Astrocyte of the spinal cord (primary cell): Measurements from ENCODE around the gene GRIP2.

Experiments used
- DNase-seq: peaks from one replicate; pipeline ENCODE4 v3.0.0; 2011; ENCODE audit warnings: low read depth, low spot score
- H3K4me3 ChIP-seq: 2 replicates; pipeline ENCODE4 v1.5.1; 2011; ENCODE audit warnings: low read depth, mild to moderate bottlenecking, low read length, moderate library complexity
- in situ Hi-C: cut with HindIII; loops from 2 replicates; pipeline ENCODE4 v1.10.0; 2017; ENCODE audit warnings: low sequenced_read_pairs
- TF ChIP-seq, protein P1 (sequence below): IDR thresholded peaks from 2 replicates; pipeline ENCODE4 v1.5.1; 2012; ENCODE audit warnings: low read depth, mild to moderate bottlenecking, low read length, inconsistent platforms

Gene GRIP2

DNA sequence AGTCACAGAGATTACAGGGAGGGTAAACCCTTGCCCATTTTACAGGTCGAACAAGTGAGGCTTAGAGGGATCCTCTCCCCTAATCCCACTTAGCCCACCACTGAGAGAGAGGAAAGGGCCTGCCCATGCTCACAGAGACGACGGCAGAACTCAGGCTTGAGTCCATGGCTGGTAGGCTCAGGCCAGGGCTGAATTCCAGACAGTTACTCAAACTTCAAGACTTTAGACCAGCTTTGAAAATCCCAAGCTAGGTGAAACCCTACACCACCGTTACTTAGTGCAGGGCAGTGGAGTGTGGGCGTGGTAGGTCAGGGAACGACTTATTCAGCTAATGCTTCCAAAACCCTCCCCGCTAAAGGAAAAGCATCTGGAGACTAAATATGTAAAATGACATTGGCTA is 16.4 kb downstream of the GRIP2 start:
- in situ Hi-C loops = no loop called here
- TF ChIP-seq, protein P1, sequence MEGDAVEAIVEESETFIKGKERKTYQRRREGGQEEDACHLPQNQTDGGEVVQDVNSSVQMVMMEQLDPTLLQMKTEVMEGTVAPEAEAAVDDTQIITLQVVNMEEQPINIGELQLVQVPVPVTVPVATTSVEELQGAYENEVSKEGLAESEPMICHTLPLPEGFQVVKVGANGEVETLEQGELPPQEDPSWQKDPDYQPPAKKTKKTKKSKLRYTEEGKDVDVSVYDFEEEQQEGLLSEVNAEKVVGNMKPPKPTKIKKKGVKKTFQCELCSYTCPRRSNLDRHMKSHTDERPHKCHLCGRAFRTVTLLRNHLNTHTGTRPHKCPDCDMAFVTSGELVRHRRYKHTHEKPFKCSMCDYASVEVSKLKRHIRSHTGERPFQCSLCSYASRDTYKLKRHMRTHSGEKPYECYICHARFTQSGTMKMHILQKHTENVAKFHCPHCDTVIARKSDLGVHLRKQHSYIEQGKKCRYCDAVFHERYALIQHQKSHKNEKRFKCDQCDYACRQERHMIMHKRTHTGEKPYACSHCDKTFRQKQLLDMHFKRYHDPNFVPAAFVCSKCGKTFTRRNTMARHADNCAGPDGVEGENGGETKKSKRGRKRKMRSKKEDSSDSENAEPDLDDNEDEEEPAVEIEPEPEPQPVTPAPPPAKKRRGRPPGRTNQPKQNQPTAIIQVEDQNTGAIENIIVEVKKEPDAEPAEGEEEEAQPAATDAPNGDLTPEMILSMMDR = no peak
- DNase-seq = no peak
- H3K4me3 ChIP-seq = no peak overlapping the region

DNA sequence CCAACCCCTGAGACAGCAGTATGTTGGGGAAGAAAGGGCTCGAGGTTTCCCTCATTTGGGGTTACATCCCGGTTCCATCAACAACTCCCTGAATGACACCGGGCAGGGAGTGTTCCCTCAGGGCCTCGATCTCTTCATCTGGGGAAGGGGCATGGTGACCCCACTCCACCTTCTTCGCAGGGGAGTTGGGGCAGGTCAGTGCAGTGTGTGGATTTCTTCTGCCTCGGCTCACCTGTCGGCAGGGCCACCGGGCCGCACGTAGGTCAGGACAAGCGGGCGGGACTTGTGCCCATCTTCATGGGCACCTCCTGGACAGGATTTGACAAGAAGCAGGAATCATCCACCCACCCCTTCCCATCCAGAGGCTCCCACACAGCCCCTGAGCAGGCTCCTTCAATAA is 17.4 kb downstream of the GRIP2 start:
- TF ChIP-seq, protein P1 = no peak
- no peak for DNase-seq
- no peak overlapping the region for H3K4me3 ChIP-seq
- in situ Hi-C loops = no loop called here

DNA sequence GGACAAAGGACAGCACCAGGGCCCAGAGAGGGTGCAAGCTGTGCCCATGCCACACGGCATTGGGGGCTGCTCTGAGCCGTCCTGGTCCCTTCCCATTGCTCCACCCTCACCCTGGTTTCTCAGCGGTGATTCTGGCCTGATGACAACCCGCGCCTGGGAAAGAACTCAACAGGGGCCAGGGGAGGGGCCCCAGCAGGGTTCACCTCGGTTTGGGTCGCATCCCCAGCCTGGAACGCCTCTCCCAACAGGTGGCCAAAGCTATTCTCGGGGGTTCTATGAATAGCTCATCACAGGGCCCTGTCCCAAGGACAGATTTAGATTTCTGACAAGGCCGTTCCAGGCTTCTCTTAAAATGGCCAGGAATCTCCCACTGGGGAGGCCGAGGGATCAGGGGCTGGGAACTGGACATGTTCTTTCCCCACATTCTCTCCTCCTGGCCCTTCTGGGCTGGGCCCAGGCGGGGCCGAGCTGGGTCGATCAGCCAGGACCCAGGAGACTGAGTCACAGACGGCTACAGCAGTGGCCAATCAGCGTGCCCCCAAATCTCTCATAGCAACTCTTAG is 17.9 kb downstream of the GRIP2 start:
- TF ChIP-seq, protein P1 = no peak
- H3K4me3 ChIP-seq = no peak overlapping the region
- DNase-seq = no peak
- in situ Hi-C loops = no loop called here

DNA sequence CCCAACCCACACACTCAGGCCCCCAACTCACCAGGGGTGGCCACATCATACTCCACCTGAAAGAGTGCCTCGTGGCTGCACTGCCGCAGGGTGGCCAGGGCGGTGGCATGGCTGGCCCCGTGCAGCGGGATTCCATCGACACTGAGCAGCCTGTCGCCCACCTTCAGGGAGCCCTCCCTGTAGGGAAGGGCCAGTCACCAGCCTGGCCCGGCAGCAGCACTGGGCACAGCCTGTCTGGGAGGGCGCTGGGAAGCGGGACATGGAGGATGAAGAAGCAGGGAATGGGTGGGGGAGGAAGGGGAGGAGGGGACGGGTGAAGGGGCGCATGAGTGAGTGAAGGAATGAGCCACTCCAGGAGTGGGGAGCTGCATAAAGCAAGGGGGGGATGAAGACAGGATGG is 18.5 kb downstream of the GRIP2 start:
- H3K4me3 ChIP-seq = no peak overlapping the region
- in situ Hi-C loops = no loop called here
- TF ChIP-seq, protein P1 = no peak
- no peak for DNase-seq

DNA sequence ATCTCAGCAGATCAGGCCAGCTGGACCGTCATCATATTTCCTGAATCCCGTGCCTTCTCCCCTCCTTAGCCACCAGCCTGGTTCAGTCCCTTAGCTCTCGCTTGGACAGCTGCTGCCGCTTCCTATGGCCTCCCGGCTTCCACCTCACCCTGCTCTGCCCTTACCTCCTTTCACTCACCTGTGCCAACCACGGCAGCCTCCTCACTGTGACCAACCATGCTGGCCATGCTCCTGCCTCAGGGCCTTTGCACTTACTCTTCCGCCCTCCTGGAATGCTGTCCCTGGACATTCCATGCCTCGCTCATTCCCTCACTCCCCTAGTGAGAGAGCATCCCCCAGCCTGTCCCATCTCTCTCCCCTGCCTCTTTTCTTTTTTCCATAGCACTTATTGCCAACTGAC is 19.2 kb downstream of the GRIP2 start:
- no peak overlapping the region for H3K4me3 ChIP-seq
- in situ Hi-C loops = no loop called here
- TF ChIP-seq, protein P1 = no peak
- no peak for DNase-seq

DNA sequence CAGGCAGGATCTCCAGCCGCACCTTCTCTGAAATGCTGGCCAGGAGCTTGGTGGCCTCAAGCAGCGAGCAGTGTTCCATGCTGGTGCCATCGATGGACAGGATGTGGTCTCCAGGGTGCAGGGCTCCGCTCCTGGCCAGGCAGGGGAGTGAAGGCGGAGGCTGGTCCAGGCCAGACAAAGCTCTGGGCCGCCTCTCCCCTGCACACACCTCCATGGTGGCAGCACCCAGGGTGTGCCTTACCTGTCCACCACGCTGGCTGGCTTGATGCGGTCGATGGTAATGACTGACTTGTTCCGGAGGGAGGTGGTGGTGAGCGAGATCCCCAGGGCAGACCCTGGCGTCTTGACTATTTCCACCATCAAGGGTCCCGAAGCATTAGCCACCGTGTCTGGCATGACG is 20.0 kb downstream of the GRIP2 start:
- no peak for DNase-seq
- TF ChIP-seq, protein P1 = no peak
- in situ Hi-C loops = no loop called here
- no peak overlapping the region for H3K4me3 ChIP-seq

DNA sequence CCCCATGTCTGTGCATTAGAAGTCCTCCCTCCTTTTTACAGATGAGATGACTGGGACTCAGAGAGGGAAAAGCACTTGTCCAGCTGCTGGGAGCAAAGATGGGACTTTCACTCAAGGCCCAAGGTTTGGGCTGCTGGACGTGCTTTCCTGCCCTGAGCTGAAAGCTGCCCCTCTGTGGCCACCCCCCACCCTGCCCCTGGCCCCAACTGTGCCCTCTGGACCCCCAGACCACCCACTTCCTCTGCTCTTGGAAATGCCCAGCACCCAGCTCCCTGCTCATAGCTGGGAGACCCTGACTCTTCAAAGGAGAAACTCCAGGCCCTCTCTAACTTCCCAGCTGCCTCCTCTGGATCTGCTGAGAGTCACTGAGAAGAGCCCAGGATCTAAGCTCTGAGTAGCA is 20.7 kb downstream of the GRIP2 start:
- in situ Hi-C loops = no loop called here
- H3K4me3 ChIP-seq = no peak overlapping the region
- DNase-seq = no peak
- TF ChIP-seq, protein P1 = no peak
